Lower leg skin (tissue), 4 donors: ENCODE measurements around the gene ADCYAP1. TPM values are rescaled to one million over a fixed set of nuclear protein-coding genes. Genes with fewer than 3 reads are reported as not detected.

ENCODE experiments used
- DNase-seq, 2 donors: peaks; one replicate each; pipeline ENCODE4 v3.0.0-alpha.2; 2019; ENCODE audit warnings: low spot score in 2 of 2
- H3K4me3 ChIP-seq: fragments of 200-600 bp; sonication (generic); 2 replicates; pipeline ENCODE4 v1.5.1; 2017; ENCODE audit warnings: mild to moderate bottlenecking, low read depth; ENCODE audit not compliant: poor library complexity, severe bottlenecking
- CTCF ChIP-seq, 3 donors: fragments of 450-650 bp; IDR thresholded peaks; one replicate each; pipeline ENCODE4 v1.5.1; 2016; ENCODE audit warnings: antibody characterized with exemption in 3 of 3, mild to moderate bottlenecking in 3 of 3, moderate library complexity in 2 of 3
- POLR2A ChIP-seq, 2 donors: fragments of 450-650 bp; IDR thresholded peaks; one replicate each; pipeline ENCODE4 v1.6.1; 2016 to 2017; ENCODE audit warnings: antibody characterized with exemption in 2 of 2, mild to moderate bottlenecking in 1 of 2, moderate library complexity in 1 of 2
- WGBS, 2 donors: methylation state at CpG; one replicate each; pipeline ENCODE4 v1.1.5; 2018; 5-methylcytosine and 5-hydroxymethylcytosine counted together
- intact Hi-C: fragments of 100-400 bp; cut with DNase I; formaldehyde crosslinking; loops from one replicate; pipeline ENCODE4 v1.15.0; 2023; ENCODE audit warnings: low total_unique reads
- total RNA-seq, 4 donors: library from RNA; depleted of rRNA; stranded (reverse); fragments of >200 nt; gene quantifications; one replicate each; pipeline ENCODE4 v1.1.0, GENCODE V29; 2016

ADCYAP1 gene
- total RNA-seq, 4 donors from 2014 or later, result 0.12 TPM; not detected in 3

GRCh38 chr18:957829-958228, 53.2 kb downstream of the ADCYAP1 start:
- intact Hi-C loops, result no loop called here
- DNase-seq, result no peak
- H3K4me3 ChIP-seq, result no peak overlapping the region
- 78 to 79% methylated on average over 5 of the region's 5 CpGs for WGBS, 2 donors
- no peak for TF ChIP-seq POLR2A (IDR thresholded peaks at IDR 0.05)
- no peak for TF ChIP-seq CTCF (IDR thresholded peaks at IDR 0.05)

GRCh38 chr18:959854-960253, 55.2 kb downstream of the ADCYAP1 start:
- intact Hi-C loops, result no loop called here
- TF ChIP-seq CTCF (IDR thresholded peaks at IDR 0.05) (no peak), POLR2A (IDR thresholded peaks at IDR 0.05) (no peak)

More at GRCh38 chr18:959854-960253, 55.2 kb downstream of the ADCYAP1 start:
- WGBS, 2 donors, result 37 to 48% methylated on average over 5 of the region's 5 CpGs
- DNase-seq, result no peak
- H3K4me3 ChIP-seq, result no peak overlapping the region

Other genes with a start within 250 kb of the ADCYAP1 start
- 1 to 10 TPM in 3 of 4 donors, under 1 TPM in 1; 0.57 to 9.9 (median 2.5) TPM for gene TYMS, start 247.2 kb upstream of the ADCYAP1 start, total RNA-seq
- 10 to 100 TPM; 36.2 to 42.4 (median 38.6) TPM for gene ENOSF1, start 192.2 kb upstream of the ADCYAP1 start, total RNA-seq
- 100 to 1,000 TPM in 1 of 4 donors, 10 to 100 TPM in 3; 62.3 to 133 (median 90.0) TPM for gene YES1, start 92.6 kb upstream of the ADCYAP1 start, total RNA-seq